ENCODE results near the gene MRPL19.

MRPL19 gene

GRCh38 chr2:75646583-75647425, at the start of gene MRPL19:
MRPL19 (plus strand) TSS chr2:75646783; CDS start chr2:75646808, 25 bp downstream.
- DNase-seq: peak; percentile 71 to 73

- DNase-seq: no peak
Observed at GRCh38 chr2:75596784-75597183, 49.8 kb upstream of the MRPL19 start.

- DNase-seq: no peak
Observed at GRCh38 chr2:75597949-75598348, 48.6 kb upstream of the MRPL19 start.

GRCh38 chr2:75598589-75599155, 47.9 kb upstream of the MRPL19 start:
- no peak for DNase-seq

GRCh38 chr2:75600461-75601011, 46.0 kb upstream of the MRPL19 start:
- DNase-seq: no peak

- no peak for DNase-seq
Observed at GRCh38 chr2:75602724-75603342, 43.8 kb upstream of the MRPL19 start.

GRCh38 chr2:75603477-75603876, 43.1 kb upstream of the MRPL19 start:
- DNase-seq: no peak

GRCh38 chr2:75604484-75604883, 42.1 kb upstream of the MRPL19 start:
- no peak for DNase-seq

GRCh38 chr2:75605770-75606529, 40.6 kb upstream of the MRPL19 start:
- DNase-seq: no peak

GRCh38 chr2:75606761-75607399, 39.7 kb upstream of the MRPL19 start:
- no peak for DNase-seq

GRCh38 chr2:75607400-75607798, 39.2 kb upstream of the MRPL19 start:
- no peak for DNase-seq

GRCh38 chr2:75607988-75608683, 38.4 kb upstream of the MRPL19 start:
- DNase-seq: no peak

GRCh38 chr2:75608684-75609333, 37.8 kb upstream of the MRPL19 start:
- peak; percentile 15 to 32 for DNase-seq

- DNase-seq: no peak
Observed at GRCh38 chr2:75609334-75609689, 37.3 kb upstream of the MRPL19 start.

- no peak for DNase-seq
Observed at GRCh38 chr2:75609937-75610508, 36.6 kb upstream of the MRPL19 start.

- no peak for DNase-seq
Observed at GRCh38 chr2:75610671-75611070, 35.9 kb upstream of the MRPL19 start.

GRCh38 chr2:75612108-75612861, 34.3 kb upstream of the MRPL19 start:
- no peak for DNase-seq

GRCh38 chr2:75612862-75613243, 33.7 kb upstream of the MRPL19 start:
- no peak for DNase-seq

- no peak for DNase-seq
Observed at GRCh38 chr2:75614162-75614651, 32.4 kb upstream of the MRPL19 start.

- DNase-seq: no peak
Observed at GRCh38 chr2:75616406-75616805, 30.2 kb upstream of the MRPL19 start.
